Panc1 (cell line): Measurements from ENCODE around the gene TTC28. TPM values are rescaled to one million over a fixed set of nuclear protein-coding genes. Genes with fewer than 3 reads are reported as not detected.

Experiments used
- ATAC-seq: fragments of 200-7000 bp; cut with Tn5 transposase; 2 replicates; pipeline ENCODE4 v1.9.1; 2020; ENCODE audit warnings: mild to moderate bottlenecking, moderate library complexity
- BruUV-seq: library from RNA; stranded (reverse); fragments of 400-500 nt; replicated peaks from 2 replicates; lab custom pipeline; 2021; lab: Mats Ljungman, UMichigan
- CTCF ChIA-PET: fragments of 300-600 bp; sonication (Branson Sonifier 250); formaldehyde crosslinking; loops from one replicate; lab custom pipeline; 2022; ENCODE audit warnings: antibody characterized with exemption; lab: Charles Lee
- POLR2A ChIA-PET: fragments of 300-600 bp; sonication (Branson Sonifier 250); formaldehyde crosslinking; loops from one replicate; lab custom pipeline; 2022; ENCODE audit warnings: antibody characterized with exemption; lab: Charles Lee
- DNase-seq: peaks from one replicate; pipeline ENCODE4 v3.0.0-alpha.2; 2010; ENCODE audit warnings: low read depth, low spot score
- H3K27ac ChIP-seq: 2 replicates; pipeline ENCODE4 v1.5.1; 2011; ENCODE audit warnings: mild to moderate bottlenecking, low read length, inconsistent platforms
- H3K27me3 ChIP-seq: fragments of 200-500 bp; sonication (Bioruptor generic); 2 replicates; pipeline ENCODE4 v1.6.0; 2014; ENCODE audit warnings: low read length, inconsistent platforms; ENCODE audit not compliant: control insufficient read depth, insufficient read depth
- H3K36me3 ChIP-seq: fragments of 200-500 bp; sonication (Bioruptor generic); 2 replicates; pipeline ENCODE4 v1.5.1; 2014; ENCODE audit warnings: inconsistent platforms, mild to moderate bottlenecking, low read length, moderate library complexity; ENCODE audit not compliant: control insufficient read depth, insufficient read depth
- H3K4me1 ChIP-seq: 2 replicates; pipeline ENCODE4 v1.5.1; 2011; ENCODE audit warnings: inconsistent platforms, mild to moderate bottlenecking, low read length, moderate library complexity; ENCODE audit not compliant: control insufficient read depth, insufficient read depth
- H3K4me3 ChIP-seq, 2 experiments: 2 replicates each; pipeline ENCODE4 v1.5.1; 2011 to 2012; ENCODE audit warnings: low read depth in 2 of 2, low read length in 2 of 2, mild to moderate bottlenecking in 2 of 2, inconsistent platforms in 1 of 2, moderate library complexity in 1 of 2
- H3K9me3 ChIP-seq: fragments of 200-500 bp; sonication (Bioruptor generic); 2 replicates; pipeline ENCODE4 v1.5.1; 2014; ENCODE audit warnings: low read depth, mild to moderate bottlenecking, inconsistent platforms, low read length, moderate library complexity; ENCODE audit not compliant: control insufficient read depth, insufficient read depth
- CTCF ChIP-seq: fragments of 450-650 bp; IDR thresholded peaks from 2 replicates; pipeline ENCODE4 v1.5.1; 2017; ENCODE audit warnings: mild to moderate bottlenecking
- POLR2AphosphoS5 ChIP-seq: IDR thresholded peaks from 2 replicates; pipeline ENCODE4 v1.6.1; 2012; ENCODE audit warnings: mild to moderate bottlenecking, low read depth, low read length, moderate library complexity
- REST ChIP-seq, 2 experiments: IDR thresholded peaks; 2 replicates each; pipeline ENCODE4 v1.6.1; 2011 to 2012; ENCODE audit warnings: low read depth in 2 of 2, control low read depth in 1 of 2, low read length in 1 of 2, mild to moderate bottlenecking in 1 of 2, moderate library complexity in 1 of 2; ENCODE audit not compliant: insufficient read depth in 1 of 2
- SIN3A ChIP-seq: IDR thresholded peaks from 2 replicates; pipeline ENCODE4 v1.6.1; 2012; ENCODE audit warnings: low read depth, mild to moderate bottlenecking, low read length, moderate library complexity, borderline replicate concordance; ENCODE audit not compliant: insufficient read depth
- TCF7L2 ChIP-seq: IDR thresholded peaks from 2 replicates; pipeline ENCODE4 v1.6.1; 2011; ENCODE audit warnings: mild to moderate bottlenecking, low read depth, low read length, inconsistent platforms
- in situ Hi-C: cut with HindIII; loops from 2 replicates; pipeline ENCODE4 v1.10.0; 2016; ENCODE audit warnings: low sequenced_read_pairs, low pct_unique_long_range_greater_than_20kb
- intact Hi-C: fragments of 100-400 bp; cut with micrococcal nuclease; formaldehyde crosslinking; loops from one replicate; pipeline ENCODE4 v1.10.0; 2022; ENCODE audit not compliant: unreplicated experiment
- total RNA-seq: library from RNA; stranded (reverse); gene quantifications from one replicate; pipeline ENCODE4 v1.2.1, GENCODE V29; 2021; ENCODE audit not compliant: unreplicated experiment

TTC28 gene
- total RNA-seq, 1 experiment from 2014 or later: 24.8 TPM

GRCh38 chr22:28115426-28115825 is 564.2 kb downstream of the TTC28 start:
- intact Hi-C loops: no loop called here
- ATAC-seq (no peak), DNase-seq (no peak)
- no peaks in the 10 kb centered on the region; the same call in 1 of the 2 replicates for H3K4me1 ChIP-seq
- BruUV-seq: no TSS peak
- POLR2A ChIA-PET: no interaction called here
- in situ Hi-C loops: no loop called here
- H3K36me3 ChIP-seq: no peaks in the 10 kb centered on the region
- TF ChIP-seq TCF7L2: no peak
- TF ChIP-seq SIN3A: no peak
- no peak for TF ChIP-seq REST (IDR thresholded peaks at IDR 0.05; ENCODE audit: insufficient read depth in 1 of 2, low read depth in 2 of 2, low read length in 1 of 2)
- no peak for TF ChIP-seq POLR2AphosphoS5
- no peak for TF ChIP-seq CTCF
- H3K27ac ChIP-seq: no peak overlapping the region
- H3K9me3 ChIP-seq: no peaks in the 10 kb centered on the region
- no peak overlapping the region for H3K4me3 ChIP-seq
- CTCF ChIA-PET: no interaction called here
- no peaks in the 10 kb centered on the region for H3K27me3 ChIP-seq

GRCh38 chr22:28112548-28113043 is 567.0 kb downstream of the TTC28 start:
- H3K36me3 ChIP-seq: no peaks in the 10 kb centered on the region
- POLR2A ChIA-PET: no interaction called here
- intact Hi-C loops (no loop called here), in situ Hi-C loops (no loop called here)
- CTCF ChIA-PET: no interaction called here
- no peaks in the 10 kb centered on the region for H3K27me3 ChIP-seq
- BruUV-seq: no TSS peak
- no peak for TF ChIP-seq REST (IDR thresholded peaks at IDR 0.05; ENCODE audit: insufficient read depth in 1 of 2, low read depth in 2 of 2, low read length in 1 of 2)
- 0 out of 2 replicates have a peak, but pooled peaks have one; percentile 40 for TF ChIP-seq TCF7L2
- TF ChIP-seq CTCF: peak; percentile 39; the same call in 1 of the 2 replicates
- H3K4me1 ChIP-seq: no peaks in the 10 kb centered on the region; the same call in 1 of the 2 replicates
- DNase-seq: no peak
- no peak overlapping the region for H3K27ac ChIP-seq
- ATAC-seq: no peak
- H3K4me3 ChIP-seq: no peak overlapping the region
- H3K9me3 ChIP-seq: no peaks in the 10 kb centered on the region
